Endodermal cell (in vitro differentiated cells): ENCODE measurements around the gene LPP. TPM values are rescaled to one million over a fixed set of nuclear protein-coding genes. Genes with fewer than 3 reads are reported as not detected.

Source experiments
- DNase-seq: peaks from one replicate; pipeline ENCODE4 v3.0.0-alpha.2; 2017
- H3K27ac ChIP-seq: 2 replicates; pipeline ENCODE4 v1.5.1; 2013; ENCODE audit warnings: mild to moderate bottlenecking, low read depth, low read length, moderate library complexity
- H3K27me3 ChIP-seq: 2 replicates; pipeline ENCODE4 v1.6.1; 2013; ENCODE audit warnings: mild to moderate bottlenecking, low read length, moderate library complexity; ENCODE audit not compliant: insufficient read depth, control insufficient read depth, poor library complexity, severe bottlenecking
- H3K36me3 ChIP-seq: 2 replicates; pipeline ENCODE4 v1.7.0; 2013; ENCODE audit warnings: mild to moderate bottlenecking, low read length, moderate library complexity; ENCODE audit not compliant: control insufficient read depth, insufficient read depth
- H3K4me1 ChIP-seq: one replicate; pipeline ENCODE4 v1.7.0; 2013; ENCODE audit warnings: low read length; ENCODE audit not compliant: control insufficient read depth, insufficient read depth
- H3K4me3 ChIP-seq: 2 replicates; pipeline ENCODE4 v1.5.1; 2013; ENCODE audit warnings: mild to moderate bottlenecking, low read length, moderate library complexity
- H3K9ac ChIP-seq: 2 replicates; pipeline ENCODE4 v1.6.1; 2013; ENCODE audit warnings: mild to moderate bottlenecking, low read length, moderate library complexity; ENCODE audit not compliant: poor library complexity, severe bottlenecking; ENCODE audit errors: extremely low read depth
- H3K9me3 ChIP-seq: 2 replicates; pipeline ENCODE4 v1.6.1; 2013; ENCODE audit warnings: mild to moderate bottlenecking, low read length, moderate library complexity; ENCODE audit not compliant: control insufficient read depth
- H3K27ac Mint-ChIP-seq: 2 replicates; pipeline ENCODE4 v1.8.0; 2020; ENCODE audit warnings: mixed read lengths
- H3K27me3 Mint-ChIP-seq: 2 replicates; pipeline ENCODE4 v1.8.0; 2021; ENCODE audit warnings: mild to moderate bottlenecking, mixed read lengths; ENCODE audit not compliant: insufficient read depth
- H3K36me3 Mint-ChIP-seq: 2 replicates; pipeline ENCODE4 v1.8.0; 2020; ENCODE audit warnings: low read depth, mixed read lengths
- H3K4me1 Mint-ChIP-seq: 2 replicates; pipeline ENCODE4 v1.8.0; 2020; ENCODE audit warnings: mixed read lengths
- H3K4me3 Mint-ChIP-seq: 2 replicates; pipeline ENCODE4 v1.8.0; 2020; ENCODE audit warnings: mild to moderate bottlenecking, moderate library complexity, mixed read lengths
- H3K9me3 Mint-ChIP-seq: 2 replicates; pipeline ENCODE4 v1.8.0; 2020; ENCODE audit warnings: mild to moderate bottlenecking, mixed read lengths
- CTCF ChIP-seq: fragments of 200-600 bp; sonication (generic); conservative IDR thresholded peaks from 2 replicates; pipeline ENCODE4 v1.5.0; 2021; ENCODE audit warnings: antibody characterized with exemption, mild to moderate bottlenecking
- WGBS, 2 experiments: methylation state at CpG; one replicate each; pipeline versions ENCODE4 v1.1.5 to v1.1.7; 2013; ENCODE audit warnings: missing lambda C conversion rate in 2 of 2, mixed read lengths in 1 of 2; ENCODE audit not compliant: insufficient coverage in 1 of 2, insufficient read length in 1 of 2; 5-methylcytosine and 5-hydroxymethylcytosine counted together
- total RNA-seq, 2 donors: library from RNA; stranded (reverse); fragmentation: NEBNext Ultra II Directional in 1 of 2; extraction: Animal tissue kit (Norgen Biotek cat#: 25700) in 1 of 2; gene quantifications; 2 replicates in 1 of 2; 3 replicates in 1 of 2; pipeline ENCODE4 v1.2.1, GENCODE V29; 2021

LPP gene
- total RNA-seq, 2 donors from 2014 or later = 78.0 to 105 TPM

GRCh38 chr3:188178293-188178936 lies 24.5 kb downstream of the LPP start:
- Histone ChIP-seq H3K27ac (no peak overlapping the region), H3K9ac (no peak overlapping the region), H3K9me3 (no peaks in the 10 kb centered on the region), H3K4me3 (no peak overlapping the region), H3K4me1 (no peaks in the 10 kb centered on the region), H3K27me3 (no peaks in the 10 kb centered on the region), H3K36me3 (peaks cover 43% of the 10 kb centered on the region)
- DNase-seq = no peak
- Mint-ChIP-seq H3K27me3 (no peaks in the 10 kb centered on the region), H3K4me1 (peaks cover 4% of the 10 kb centered on the region), H3K9me3 (no peaks in the 10 kb centered on the region), H3K27ac (no peak overlapping the region), H3K4me3 (no peak overlapping the region), H3K36me3 (peaks cover 12% of the 10 kb centered on the region)
- 90 to 94% methylated on average over 6 to 7 of the region's 7 CpGs for WGBS, 2 experiments
- no peak for TF ChIP-seq CTCF

- H3K4me3 ChIP-seq = no peak overlapping the region
- TF ChIP-seq CTCF = no peak
- Mint-ChIP-seq H3K9me3 (no peaks in the 10 kb centered on the region), H3K4me3 (no peak overlapping the region), H3K27me3 (no peaks in the 10 kb centered on the region), H3K27ac (peak overlapping the region; percentile 40), H3K36me3 (peaks cover 12% of the 10 kb centered on the region), H3K4me1 (peaks cover 7% of the 10 kb centered on the region)
- 81 to 87% methylated on average over 13 to 16 of the region's 16 CpGs for WGBS, 2 experiments
- H3K27me3 ChIP-seq = no peaks in the 10 kb centered on the region
- no peak overlapping the region for H3K27ac ChIP-seq
- H3K4me1 ChIP-seq = no peaks in the 10 kb centered on the region
- H3K9ac ChIP-seq = no peak overlapping the region
- H3K9me3 ChIP-seq = no peaks in the 10 kb centered on the region
- peaks cover 48% of the 10 kb centered on the region for H3K36me3 ChIP-seq
- no peak for DNase-seq
These were observed 25.3 kb downstream of the LPP start for GRCh38 chr3:188179006-188179966.

- no peak for TF ChIP-seq CTCF
- Histone ChIP-seq H3K36me3 (peaks cover 45% of the 10 kb centered on the region), H3K27ac (no peak overlapping the region), H3K4me3 (no peak overlapping the region), H3K4me1 (no peaks in the 10 kb centered on the region), H3K9ac (no peak overlapping the region), H3K9me3 (no peaks in the 10 kb centered on the region), H3K27me3 (no peaks in the 10 kb centered on the region)
- Mint-ChIP-seq H3K36me3 (peaks cover 8% of the 10 kb centered on the region), H3K4me1 (peaks cover 15% of the 10 kb centered on the region), H3K27ac (no peak overlapping the region), H3K27me3 (no peaks in the 10 kb centered on the region), H3K9me3 (no peaks in the 10 kb centered on the region), H3K4me3 (no peak overlapping the region)
- WGBS, 2 experiments = 91% methylated on average over 5 to 7 of the region's 7 CpGs
- DNase-seq = no peak
These were observed 26.2 kb downstream of the LPP start for GRCh38 chr3:188180114-188180513.
